Right lobe of liver (tissue), 6 donors: ENCODE measurements around the gene TTC23L. TPM values are rescaled to one million over a fixed set of nuclear protein-coding genes. Genes with fewer than 3 reads are reported as not detected.

ENCODE experiments used
- ATAC-seq, 4 donors: fragments of 200-7000 bp; cut with Tn5 transposase; one replicate each; pipeline ENCODE4 v1.9.1; 2020; ENCODE audit warnings: mild to moderate bottlenecking in 4 of 4, moderate library complexity in 4 of 4
- DNase-seq, 3 donors: peaks; one replicate each; pipeline ENCODE4 v3.0.0-alpha.2; 2020
- H3K27ac ChIP-seq, 3 donors: fragments of 200-600 bp; one replicate each; pipeline ENCODE4 v1.8.0; 2022
- H3K27me3 ChIP-seq, 2 donors: fragments of 200-600 bp; one replicate each; pipeline ENCODE4 v1.8.0; 2022
- H3K36me3 ChIP-seq, 4 donors: fragments of 200-600 bp; sonication (generic) in 1 of 4; one replicate each; pipeline versions ENCODE4 v1.5.1 to v1.8.0; 2017 to 2022; ENCODE audit warnings: control low read depth in 1 of 4
- H3K4me1 ChIP-seq, 4 donors: fragments of 200-600 bp; sonication (generic) in 1 of 4; one replicate each; pipeline versions ENCODE4 v1.5.1 to v1.8.0; 2017 to 2022; ENCODE audit warnings: control low read depth in 1 of 4
- H3K4me3 ChIP-seq, 3 donors: fragments of 200-600 bp; one replicate each; pipeline ENCODE4 v1.8.0; 2022
- H3K9me3 ChIP-seq, 4 donors: fragments of 200-600 bp; sonication (generic) in 1 of 4; one replicate each; pipeline versions ENCODE4 v1.5.1 to v1.8.0; 2017 to 2022; ENCODE audit warnings: control low read depth in 1 of 4
- POLR2A ChIP-seq: fragments of 450-650 bp; IDR thresholded peaks from one replicate; pipeline ENCODE4 v1.6.1; 2017; ENCODE audit warnings: antibody characterized with exemption, mild to moderate bottlenecking
- WGBS: methylation state at CpG from one replicate; pipeline ENCODE4 v1.1.6; 2018; ENCODE audit warnings: low coverage, low lambda C conversion rate; ENCODE audit not compliant: insufficient coverage; ENCODE audit errors: missing lambda C conversion rate; 5-methylcytosine and 5-hydroxymethylcytosine counted together
- intact Hi-C, 2 donors: fragments of 100-400 bp; cut with DNase I; formaldehyde crosslinking; loops; one replicate each; pipeline versions ENCODE4 v1.11.2 to v1.14.1; 2022
- total RNA-seq, 6 experiments: library from RNA; depleted of rRNA in 2 of 6; stranded (reverse); fragments of >200 nt in 2 of 6; fragmentation: NEBNext Ultra II Directional in 3 of 6; extraction: Animal tissue kit (Norgen Biotek cat#: 25700) in 3 of 6; gene quantifications; one replicate each; pipeline versions ENCODE4 v1.1.0 to v1.2.4, GENCODE V29; 2016 to 2023
- TF ChIP-seq, protein P1 (sequence below), 4 donors: fragments of 200-600 bp in 3 of 4; fragments of 450-650 bp in 1 of 4; IDR thresholded peaks; one replicate each; pipeline versions ENCODE4 v1.5.1 to v1.8.0; 2016 to 2022; ENCODE audit warnings: antibody characterized with exemption in 4 of 4, mild to moderate bottlenecking in 2 of 4
- donor health status: DM: no; HTN: yes; CAD: no.
- donor health status: DM: no; HTN: no; CAD: no.
- donor health status: DM: no; HTN: no; CAD: no.
- donor health status: DM: no; HTN: yes; CAD: no.
- donor health status: DM: no; HTN: yes; CAD: no.

Gene TTC23L
- total RNA-seq, 6 experiments from 2014 or later: 0.15 to 0.51 TPM; not detected in 4

GRCh38 chr5:34881246-34881645 is 42.3 kb downstream of the TTC23L start:
- DNase-seq: no peak
- H3K4me3 ChIP-seq: no peak overlapping the region
- no peak for TF ChIP-seq POLR2A
- TF ChIP-seq, protein P1, sequence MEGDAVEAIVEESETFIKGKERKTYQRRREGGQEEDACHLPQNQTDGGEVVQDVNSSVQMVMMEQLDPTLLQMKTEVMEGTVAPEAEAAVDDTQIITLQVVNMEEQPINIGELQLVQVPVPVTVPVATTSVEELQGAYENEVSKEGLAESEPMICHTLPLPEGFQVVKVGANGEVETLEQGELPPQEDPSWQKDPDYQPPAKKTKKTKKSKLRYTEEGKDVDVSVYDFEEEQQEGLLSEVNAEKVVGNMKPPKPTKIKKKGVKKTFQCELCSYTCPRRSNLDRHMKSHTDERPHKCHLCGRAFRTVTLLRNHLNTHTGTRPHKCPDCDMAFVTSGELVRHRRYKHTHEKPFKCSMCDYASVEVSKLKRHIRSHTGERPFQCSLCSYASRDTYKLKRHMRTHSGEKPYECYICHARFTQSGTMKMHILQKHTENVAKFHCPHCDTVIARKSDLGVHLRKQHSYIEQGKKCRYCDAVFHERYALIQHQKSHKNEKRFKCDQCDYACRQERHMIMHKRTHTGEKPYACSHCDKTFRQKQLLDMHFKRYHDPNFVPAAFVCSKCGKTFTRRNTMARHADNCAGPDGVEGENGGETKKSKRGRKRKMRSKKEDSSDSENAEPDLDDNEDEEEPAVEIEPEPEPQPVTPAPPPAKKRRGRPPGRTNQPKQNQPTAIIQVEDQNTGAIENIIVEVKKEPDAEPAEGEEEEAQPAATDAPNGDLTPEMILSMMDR (IDR thresholded peaks at IDR 0.05): no peak
- no peaks in the 10 kb centered on the region for H3K36me3 ChIP-seq
- H3K27me3 ChIP-seq: no peaks in the 10 kb centered on the region
- no peak for ATAC-seq
- H3K9me3 ChIP-seq: no peaks in the 10 kb centered on the region
- no peaks in the 10 kb centered on the region for H3K4me1 ChIP-seq
- no peak overlapping the region for H3K27ac ChIP-seq
- intact Hi-C loops: no loop called here

- TF ChIP-seq, protein P1 (IDR thresholded peaks at IDR 0.05): no peak
- no peak for TF ChIP-seq POLR2A
- intact Hi-C loops: no loop called here
Observed at GRCh38 chr5:34886392-34887119, 47.6 kb downstream of the TTC23L start.

DNA sequence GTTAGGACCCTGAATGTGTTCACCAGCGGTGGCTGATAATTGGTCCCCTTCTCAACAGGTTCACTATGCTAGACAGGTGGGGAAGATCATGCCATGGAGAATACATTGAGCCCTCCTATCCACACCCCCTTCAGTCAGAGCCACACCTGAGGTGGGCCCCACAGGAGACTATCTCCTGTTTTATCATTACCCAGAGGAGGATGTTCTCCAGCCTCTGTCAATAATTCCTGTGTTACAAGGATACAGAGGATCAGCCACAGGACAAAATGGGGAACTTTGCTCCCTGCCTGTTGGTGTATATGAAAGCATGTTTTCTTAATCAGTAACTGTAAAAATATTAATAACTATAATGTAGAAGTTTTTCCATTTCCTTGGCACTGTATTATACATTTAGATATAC is 50.4 kb downstream of the TTC23L start:
- Histone ChIP-seq H3K9me3 (no peaks in the 10 kb centered on the region), H3K27ac (no peak overlapping the region), H3K4me1 (no peaks in the 10 kb centered on the region), H3K4me3 (no peak overlapping the region), H3K36me3 (no peaks in the 10 kb centered on the region), H3K27me3 (no peaks in the 10 kb centered on the region)
- TF ChIP-seq, protein P1 (IDR thresholded peaks at IDR 0.05): no peak
- no peak for TF ChIP-seq POLR2A
- no peak for ATAC-seq
- no peak for DNase-seq
- WGBS: no CpG with 5 or more reads among the region's 1 CpG
- intact Hi-C loops: no loop called here

More at GRCh38 chr5:34886392-34887119, 47.6 kb downstream of the TTC23L start:
- Histone ChIP-seq H3K9me3 (no peaks in the 10 kb centered on the region), H3K4me1 (no peaks in the 10 kb centered on the region), H3K27me3 (no peaks in the 10 kb centered on the region), H3K4me3 (no peak overlapping the region), H3K27ac (no peak overlapping the region), H3K36me3 (no peaks in the 10 kb centered on the region)
- DNase-seq (no peak), ATAC-seq (no peak)
- 87% methylated on average over 2 of the region's 3 CpGs for WGBS

GRCh38 chr5:34891981-34892380 is 53.0 kb downstream of the TTC23L start:
- Histone ChIP-seq H3K27ac (no peak overlapping the region), H3K27me3 (no peaks in the 10 kb centered on the region), H3K9me3 (no peaks in the 10 kb centered on the region), H3K36me3 (no peaks in the 10 kb centered on the region), H3K4me3 (no peak overlapping the region), H3K4me1 (no peaks in the 10 kb centered on the region)
- intact Hi-C loops: no loop called here
- no peak for DNase-seq
- TF ChIP-seq POLR2A: no peak
- TF ChIP-seq, protein P1 (IDR thresholded peaks at IDR 0.05): no peak
- no peak for ATAC-seq
- WGBS: 80% methylated on average over 5 of the region's 5 CpGs

DNA sequence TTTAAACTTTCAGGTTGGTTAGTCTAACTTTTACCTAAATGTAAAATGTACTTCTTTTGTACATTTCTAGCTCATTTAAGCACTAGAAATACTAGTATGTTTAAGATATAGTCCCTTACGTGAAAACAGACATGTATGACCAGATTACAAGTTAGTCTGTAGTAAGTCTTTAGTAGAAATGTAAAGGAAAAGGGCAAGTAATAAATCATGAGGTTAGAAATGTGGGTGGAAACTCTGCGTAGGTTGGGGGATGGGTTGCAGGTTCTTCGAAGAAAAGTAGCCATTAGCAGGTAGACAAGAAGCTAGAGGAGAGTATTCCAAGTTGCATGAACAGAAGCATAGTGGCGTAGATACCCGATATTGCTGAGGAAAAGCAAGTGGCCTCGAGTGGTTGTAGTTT is 53.5 kb downstream of the TTC23L start:
- Histone ChIP-seq H3K4me1 (no peaks in the 10 kb centered on the region), H3K36me3 (no peaks in the 10 kb centered on the region), H3K27ac (no peak overlapping the region), H3K4me3 (no peak overlapping the region), H3K9me3 (no peaks in the 10 kb centered on the region), H3K27me3 (no peaks in the 10 kb centered on the region)
- 88% methylated on average over 6 of the region's 6 CpGs for WGBS
- no peak for TF ChIP-seq POLR2A
- DNase-seq: no peak
- intact Hi-C loops: no loop called here
- ATAC-seq: no peak
